ENCODE results near the gene SLC24A1.

SLC24A1 gene

GRCh38 chr15:65621638-65622037 lies at the start of gene SLC24A1:
Gene SLC24A1, plus strand, starts transcription at chr15:65621938. Its CDS starts 2,143 bp downstream, at chr15:65624081.
- no peaks in the 10 kb centered on the region for H3K9me3 ChIP-seq (ENCODE audit: low read length)

GRCh38 chr15:65571971-65572370 lies 49.8 kb upstream of the SLC24A1 start:
- H3K4me2 ChIP-seq (ENCODE audit: low read length), result no peak overlapping the region
- H3K36me3 ChIP-seq (ENCODE audit: insufficient read depth, low read length), result peaks cover 86% of the 10 kb centered on the region
- H3K4me3 ChIP-seq (ENCODE audit: low read depth, low read length, poor library complexity, severe bottlenecking), result no peak overlapping the region
- no peaks in the 10 kb centered on the region for H3K79me2 ChIP-seq (ENCODE audit: insufficient read depth, low read length)
- H3K4me1 ChIP-seq (ENCODE audit: insufficient read depth, low read length, severe bottlenecking), result no peaks in the 10 kb centered on the region
- no peaks in the 10 kb centered on the region for H3K9me2 ChIP-seq (ENCODE audit: low read depth, low read length)
- no peaks in the 10 kb centered on the region for H3K9me3 ChIP-seq (ENCODE audit: low read length)
- no peak for TF ChIP-seq CTCF (IDR thresholded peaks at IDR 0.05; ENCODE audit: low read length)
- no peak for TF ChIP-seq EZH2 (IDR thresholded peaks at IDR 0.05; ENCODE audit: borderline replicate concordance, low read length)
- H3F3A ChIP-seq (ENCODE audit: insufficient read depth, low read length), result no peaks in the 10 kb centered on the region
- no peak overlapping the region for H3K27ac ChIP-seq (ENCODE audit: low read depth, low read length, poor library complexity, severe bottlenecking)
- no peaks in the 10 kb centered on the region for H4K20me1 ChIP-seq (ENCODE audit: insufficient read depth, low read length)
- H3K9ac ChIP-seq (ENCODE audit: low read length), result no peak overlapping the region
- H3K27me3 ChIP-seq (ENCODE audit: insufficient read depth, low read length), result no peaks in the 10 kb centered on the region
- no peak overlapping the region for H2AFZ ChIP-seq (ENCODE audit: low read length)

More at GRCh38 chr15:65621638-65622037, at the start of gene SLC24A1:
- Histone ChIP-seq H3K27ac (ENCODE audit: low read depth, low read length, poor library complexity, severe bottlenecking) (no peak within 1 kb of the TSS), H3K4me1 (ENCODE audit: insufficient read depth, low read length, severe bottlenecking) (no peaks in the 10 kb centered on the region), H3K4me3 (ENCODE audit: low read depth, low read length, poor library complexity, severe bottlenecking) (no peak within 1 kb of the TSS), H4K20me1 (ENCODE audit: insufficient read depth, low read length) (no peaks in the 10 kb centered on the region), H3K9ac (ENCODE audit: low read length) (no peak within 1 kb of the TSS), H3K27me3 (ENCODE audit: insufficient read depth, low read length) (no peaks in the 10 kb centered on the region), H3K79me2 (ENCODE audit: insufficient read depth, low read length) (no peaks in the 10 kb centered on the region), H3F3A (ENCODE audit: insufficient read depth, low read length) (no peaks in the 10 kb centered on the region), H3K4me2 (ENCODE audit: low read length) (no peak within 1 kb of the TSS), H3K9me2 (ENCODE audit: low read depth, low read length) (no peaks in the 10 kb centered on the region), H2AFZ (ENCODE audit: low read length) (no peak within 1 kb of the TSS), H3K36me3 (ENCODE audit: insufficient read depth, low read length) (no peaks in the 10 kb centered on the region)
- no peak for TF ChIP-seq EZH2 (IDR thresholded peaks at IDR 0.05; ENCODE audit: borderline replicate concordance, low read length)

- Histone ChIP-seq H3K4me1 (ENCODE audit: insufficient read depth, low read length, severe bottlenecking) (no peaks in the 10 kb centered on the region), H4K20me1 (ENCODE audit: insufficient read depth, low read length) (no peaks in the 10 kb centered on the region), H3K36me3 (ENCODE audit: insufficient read depth, low read length) (peaks cover 83% of the 10 kb centered on the region), H3F3A (ENCODE audit: insufficient read depth, low read length) (no peaks in the 10 kb centered on the region), H2AFZ (ENCODE audit: low read length) (no peak overlapping the region), H3K27ac (ENCODE audit: low read depth, low read length, poor library complexity, severe bottlenecking) (no peak overlapping the region), H3K4me2 (ENCODE audit: low read length) (no peak overlapping the region), H3K9ac (ENCODE audit: low read length) (no peak overlapping the region), H3K9me3 (ENCODE audit: low read length) (no peaks in the 10 kb centered on the region), H3K4me3 (ENCODE audit: low read depth, low read length, poor library complexity, severe bottlenecking) (no peak overlapping the region), H3K27me3 (ENCODE audit: insufficient read depth, low read length) (no peaks in the 10 kb centered on the region), H3K9me2 (ENCODE audit: low read depth, low read length) (no peaks in the 10 kb centered on the region), H3K79me2 (ENCODE audit: insufficient read depth, low read length) (no peaks in the 10 kb centered on the region)
- TF ChIP-seq EZH2 (IDR thresholded peaks at IDR 0.05; ENCODE audit: borderline replicate concordance, low read length) (no peak), CTCF (IDR thresholded peaks at IDR 0.05; ENCODE audit: low read length) (no peak)
These were observed 45.1 kb upstream of the SLC24A1 start for GRCh38 chr15:65576664-65577063.
